ENCODE data around the gene PDLIM7.
"Not testable (repeated sequence)": the region's sequence is repeated elsewhere in the genome, so short reads cannot be mapped to it uniquely, and the experiment has no call there.

Gene PDLIM7, protein sequence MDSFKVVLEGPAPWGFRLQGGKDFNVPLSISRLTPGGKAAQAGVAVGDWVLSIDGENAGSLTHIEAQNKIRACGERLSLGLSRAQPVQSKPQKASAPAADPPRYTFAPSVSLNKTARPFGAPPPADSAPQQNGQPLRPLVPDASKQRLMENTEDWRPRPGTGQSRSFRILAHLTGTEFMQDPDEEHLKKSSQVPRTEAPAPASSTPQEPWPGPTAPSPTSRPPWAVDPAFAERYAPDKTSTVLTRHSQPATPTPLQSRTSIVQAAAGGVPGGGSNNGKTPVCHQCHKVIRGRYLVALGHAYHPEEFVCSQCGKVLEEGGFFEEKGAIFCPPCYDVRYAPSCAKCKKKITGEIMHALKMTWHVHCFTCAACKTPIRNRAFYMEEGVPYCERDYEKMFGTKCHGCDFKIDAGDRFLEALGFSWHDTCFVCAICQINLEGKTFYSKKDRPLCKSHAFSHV

DNA sequence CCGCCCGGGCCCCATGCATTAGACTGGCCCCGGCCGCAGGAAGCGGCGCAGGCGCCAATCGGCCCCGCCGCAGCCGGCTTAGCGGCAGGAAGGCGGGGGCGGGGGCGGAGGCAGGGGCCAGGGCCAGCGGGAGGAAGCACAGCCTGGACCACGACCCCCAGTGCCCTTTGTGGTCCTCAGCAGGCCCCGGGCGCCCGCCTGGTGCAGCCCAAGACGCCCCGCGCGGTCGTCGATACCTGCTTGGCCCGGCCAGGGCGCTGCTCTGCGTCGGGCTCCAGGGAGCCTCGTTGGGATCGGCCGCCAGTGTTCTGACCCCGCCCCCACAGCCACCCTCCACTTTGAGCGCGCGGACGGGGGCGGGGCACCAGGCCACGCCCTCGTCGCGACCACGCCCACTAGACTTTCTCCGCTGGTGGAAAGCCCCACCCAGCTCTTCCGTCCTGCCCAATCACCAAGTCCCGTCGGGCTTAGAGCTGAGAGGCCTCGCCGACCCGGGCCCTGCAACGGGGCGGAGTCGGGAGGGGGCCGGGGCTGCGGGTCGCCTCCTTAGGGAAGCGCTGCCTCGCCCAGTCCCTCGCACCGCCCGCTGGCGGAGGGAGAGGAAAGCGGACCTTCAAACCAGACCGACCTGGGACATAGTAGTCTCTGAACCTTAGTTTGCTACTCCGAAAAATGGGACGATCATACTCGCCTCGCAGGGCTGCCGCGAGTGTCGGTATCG lies at the start of gene PDLIM7:
PDLIM7 (minus strand) TSS at position 313 of the 721 bp plus-strand sequence. CDS start 1,092 bp downstream, outside the sequence.
- DNase-seq, result peak; percentile 96

DNA sequence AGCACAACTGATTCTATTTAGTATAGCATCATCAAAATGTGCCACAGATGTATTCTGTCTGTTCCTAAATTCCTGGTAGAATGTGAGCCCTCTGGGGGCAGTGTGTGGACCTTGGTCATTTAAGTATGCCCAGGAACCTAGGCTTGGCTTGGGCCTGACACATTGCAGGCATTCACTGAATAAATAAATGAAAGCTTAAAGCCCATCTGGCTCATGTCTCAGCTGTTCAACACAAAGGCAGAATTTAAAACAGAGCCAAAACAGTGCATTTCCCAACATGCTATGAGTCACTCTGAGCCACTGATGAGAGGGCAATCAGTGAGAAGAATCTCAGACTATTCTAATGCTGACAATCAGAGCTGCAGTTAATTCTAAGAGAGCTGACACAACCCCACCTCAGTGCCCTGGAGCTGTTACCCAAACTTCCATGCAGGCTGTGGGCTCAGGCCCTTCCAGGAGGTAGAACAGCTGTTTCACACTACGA lies 48.9 kb upstream of the PDLIM7 start:
- no peak for DNase-seq

DNA sequence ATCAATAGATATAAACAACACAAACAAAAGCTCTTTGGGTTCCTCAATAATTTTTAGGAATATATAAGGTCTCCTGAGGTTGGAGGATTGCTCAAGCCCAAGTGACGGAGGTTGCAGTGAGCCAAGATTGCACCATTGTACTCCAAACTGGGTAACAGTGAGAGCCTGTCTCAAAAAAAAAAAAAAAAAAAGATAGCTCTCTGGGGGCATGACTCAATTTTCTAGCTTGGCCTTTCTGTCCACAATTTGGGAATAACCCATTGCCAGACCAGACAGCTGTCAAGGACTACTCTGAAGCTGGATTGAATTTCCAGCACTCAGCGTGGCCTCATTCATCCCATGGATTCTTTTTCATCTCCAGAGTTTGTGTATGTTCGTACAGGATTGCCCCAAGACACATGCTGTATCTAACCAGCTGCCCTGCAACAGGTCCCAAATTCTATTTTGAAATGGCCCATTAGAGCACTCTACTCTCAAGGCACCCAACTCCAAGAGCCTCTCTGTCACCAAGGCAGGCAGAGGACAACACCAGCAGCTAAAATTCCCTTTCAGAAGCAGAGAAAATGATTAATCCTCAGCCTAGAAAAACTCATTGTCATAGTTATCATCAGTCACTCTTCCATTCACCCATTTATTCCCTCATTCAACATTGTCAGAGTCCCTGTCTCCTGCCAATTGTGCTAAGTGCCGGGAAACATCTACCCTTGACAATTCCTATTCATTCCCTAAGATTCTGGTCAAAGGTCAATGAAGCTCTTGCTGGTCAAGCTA lies 48.3 kb upstream of the PDLIM7 start:
- no peak for DNase-seq

DNA sequence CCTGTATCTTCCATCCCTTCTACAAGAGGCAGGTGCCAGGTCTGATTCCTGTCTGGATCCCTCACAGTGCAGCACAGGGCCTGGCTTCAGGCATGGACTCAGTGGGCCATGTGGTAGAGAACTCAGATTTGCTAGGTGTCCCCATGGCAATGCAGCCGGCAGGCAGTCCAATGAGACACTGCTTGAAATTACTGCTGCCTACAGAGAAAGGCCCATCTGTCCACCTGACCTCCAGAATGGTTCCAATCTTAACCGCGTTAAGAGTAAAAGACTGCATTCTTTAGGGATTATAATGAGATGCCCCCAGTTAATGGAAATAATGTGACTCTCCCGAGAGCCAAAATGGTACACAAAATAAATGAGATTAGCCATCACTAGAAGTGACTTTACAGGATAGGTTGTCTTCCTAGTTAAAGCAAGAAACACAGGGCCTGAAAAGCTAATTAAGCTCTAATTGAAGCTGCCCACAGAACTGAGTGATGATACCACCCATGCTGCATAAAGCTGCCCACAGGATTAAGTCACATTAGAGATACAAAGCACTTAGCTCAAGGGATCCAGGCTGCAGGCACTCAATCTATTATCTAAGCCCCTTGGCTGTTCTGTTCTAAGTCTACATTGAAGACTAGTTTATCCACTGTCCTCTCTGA lies 45.5 kb upstream of the PDLIM7 start:
- DNase-seq, result no peak

DNA sequence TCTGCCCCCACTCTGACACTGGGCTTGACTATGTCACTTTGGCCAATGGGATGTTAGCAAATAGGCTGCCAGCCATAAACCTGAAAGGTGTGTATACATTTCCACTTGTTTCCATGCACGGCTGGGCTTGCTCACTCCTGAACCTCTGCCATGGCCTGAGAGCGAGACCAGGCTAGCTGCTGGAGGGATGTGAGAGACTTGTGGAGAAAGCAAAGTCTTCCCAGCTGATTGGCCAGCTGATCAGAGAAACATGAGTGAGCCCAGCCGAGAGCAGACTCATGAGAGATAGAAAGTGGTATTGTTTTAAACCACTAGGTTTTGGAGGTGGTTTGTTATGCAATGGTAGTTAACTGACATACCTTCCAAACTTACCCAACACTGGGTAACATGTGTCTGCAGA lies 43.0 kb upstream of the PDLIM7 start:
- DNase-seq, result no peak

DNA sequence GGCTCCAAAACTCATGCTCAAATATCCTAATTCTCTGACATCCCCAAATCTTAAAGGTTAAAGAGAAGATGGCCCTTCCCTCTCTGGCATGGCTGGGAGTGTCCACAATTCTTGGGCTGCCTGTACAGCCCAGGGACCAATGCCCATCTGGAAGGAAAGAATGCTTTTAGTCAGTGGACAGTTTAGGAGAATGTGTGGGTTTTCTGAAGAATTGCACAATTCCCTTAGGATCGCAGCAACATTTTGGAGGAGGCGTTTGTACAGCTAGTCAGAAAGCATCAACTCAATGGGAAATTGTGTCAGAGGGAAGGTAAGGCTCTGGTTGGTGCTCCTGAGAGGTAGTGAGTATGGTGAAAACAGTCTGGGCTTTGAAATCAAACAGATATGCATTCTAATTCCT lies 42.0 kb upstream of the PDLIM7 start:
- DNase-seq, result no peak

DNA sequence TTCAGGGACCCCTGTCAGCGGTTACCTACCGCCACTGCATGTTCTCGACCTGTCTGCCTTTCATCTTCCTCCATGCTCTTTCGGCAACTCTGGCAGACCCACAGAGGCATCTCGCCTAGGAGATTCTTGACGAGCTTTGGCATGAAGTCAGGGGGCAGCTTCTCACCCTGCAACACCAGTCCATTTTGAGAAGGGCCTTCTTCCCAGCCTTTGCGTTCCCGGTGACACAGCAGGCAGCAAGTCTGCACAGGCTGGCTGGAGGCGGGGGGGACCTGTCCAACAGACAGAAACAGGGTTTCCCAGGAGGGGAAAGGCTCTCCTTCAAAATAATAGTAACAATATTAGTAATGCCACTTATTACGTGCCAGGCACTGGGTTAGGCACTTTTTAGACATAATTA lies 41.5 kb upstream of the PDLIM7 start:
- DNase-seq, result no peak

DNA sequence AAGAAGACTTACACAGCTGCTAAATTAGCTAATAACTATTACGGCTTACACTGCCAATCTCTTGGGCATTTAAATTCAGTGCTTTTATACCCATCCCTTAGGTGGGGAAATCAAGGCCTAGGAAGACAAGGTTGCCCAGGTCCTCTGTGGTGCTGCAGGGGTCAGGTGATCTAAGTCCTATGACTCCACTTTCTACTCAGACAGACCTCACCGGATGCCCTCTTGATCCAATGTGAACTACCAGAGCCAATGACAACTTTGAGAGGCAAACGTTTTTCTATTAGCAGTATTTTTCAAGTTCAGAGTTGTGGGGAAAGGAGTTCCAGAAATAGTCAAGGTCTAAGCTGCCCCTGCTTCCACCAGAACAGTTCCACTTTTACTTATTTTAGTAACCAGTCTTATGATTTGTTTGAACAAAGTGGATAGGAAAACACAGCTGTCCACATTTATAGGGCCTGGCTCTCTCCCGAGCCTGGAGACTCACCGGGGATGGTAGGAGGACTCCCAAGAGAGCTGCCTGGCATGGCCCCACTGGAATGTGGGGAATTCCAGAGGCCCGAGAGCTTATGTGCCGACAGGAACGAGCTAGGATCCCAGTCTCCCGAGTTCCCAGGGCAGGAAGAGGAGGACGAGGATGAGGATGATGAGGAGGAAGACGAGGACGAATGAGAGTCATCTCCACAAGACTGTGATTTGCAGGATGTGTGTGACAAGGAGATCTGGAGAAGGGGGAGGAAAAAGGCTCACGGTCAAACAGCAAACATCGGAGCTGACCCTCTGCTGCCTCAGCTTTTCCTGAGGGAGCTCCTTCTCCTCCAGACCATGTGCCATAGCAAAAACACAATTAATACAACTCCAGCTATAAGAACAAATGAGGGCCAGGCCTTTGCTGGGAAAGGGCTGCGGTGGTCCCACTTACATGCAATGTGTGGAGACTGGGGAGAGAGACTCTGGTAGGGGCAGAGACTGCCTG lies 40.3 kb upstream of the PDLIM7 start:
- no peak for DNase-seq

DNA sequence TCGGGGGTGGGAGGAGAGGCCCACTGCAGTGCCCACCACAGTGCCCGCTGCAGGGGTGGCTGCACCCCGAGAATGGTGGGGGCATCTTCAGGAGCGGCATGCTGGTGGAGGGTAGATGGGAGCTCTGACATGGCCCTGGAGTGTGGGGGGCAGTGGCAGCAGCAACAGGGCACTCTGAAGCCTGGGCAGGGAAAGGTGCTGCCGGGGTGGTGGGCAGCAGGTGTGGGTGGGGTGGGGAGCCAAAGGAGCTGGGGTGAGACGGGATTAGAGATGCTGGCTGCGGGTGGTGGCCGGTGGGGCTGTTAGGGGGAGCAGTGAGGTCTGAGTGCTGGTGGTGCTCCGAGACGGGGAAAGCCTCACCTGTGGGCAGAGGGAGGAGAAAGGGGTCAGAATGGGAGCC lies 39.0 kb upstream of the PDLIM7 start:
- DNase-seq, result no peak

DNA sequence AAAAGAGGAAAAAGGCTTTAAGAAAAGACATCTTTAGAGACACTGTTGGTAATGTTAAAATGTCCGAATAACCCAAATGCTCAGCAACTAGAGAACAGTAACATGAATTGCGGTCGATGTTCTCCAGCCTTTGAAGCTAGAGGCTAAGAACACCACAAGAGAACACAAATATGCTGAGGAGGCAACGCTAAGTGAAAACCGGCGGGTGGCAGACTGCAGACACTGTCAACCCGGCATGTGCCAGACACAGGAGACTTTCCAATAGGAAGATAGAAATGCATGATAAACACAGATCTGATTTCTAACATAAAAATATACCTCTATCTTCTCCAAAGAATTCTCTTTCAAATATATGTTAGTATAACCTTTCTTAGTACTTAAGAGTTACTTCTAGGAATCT lies 37.7 kb upstream of the PDLIM7 start:
- no peak for DNase-seq

DNA sequence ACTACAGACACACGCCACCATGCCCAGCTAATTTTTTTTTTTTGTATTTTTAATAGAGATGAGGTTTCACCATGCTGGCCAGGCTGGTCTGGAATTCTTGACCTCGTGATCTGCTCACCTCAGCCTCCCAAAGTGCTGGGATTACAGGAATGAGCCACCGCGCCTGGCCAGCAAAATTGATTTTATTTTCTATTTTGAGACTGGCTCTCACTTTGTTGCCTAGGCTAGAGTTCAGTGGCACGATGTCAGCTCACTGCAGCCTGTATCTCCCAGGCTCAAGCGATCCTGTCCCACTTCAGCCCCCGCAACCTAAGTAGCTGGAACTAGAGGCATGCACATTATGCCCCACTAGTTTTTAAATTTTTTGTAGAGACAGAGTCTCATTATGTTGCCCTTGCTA lies 37.0 kb upstream of the PDLIM7 start:
- DNase-seq, result not testable (repeated sequence)

DNA sequence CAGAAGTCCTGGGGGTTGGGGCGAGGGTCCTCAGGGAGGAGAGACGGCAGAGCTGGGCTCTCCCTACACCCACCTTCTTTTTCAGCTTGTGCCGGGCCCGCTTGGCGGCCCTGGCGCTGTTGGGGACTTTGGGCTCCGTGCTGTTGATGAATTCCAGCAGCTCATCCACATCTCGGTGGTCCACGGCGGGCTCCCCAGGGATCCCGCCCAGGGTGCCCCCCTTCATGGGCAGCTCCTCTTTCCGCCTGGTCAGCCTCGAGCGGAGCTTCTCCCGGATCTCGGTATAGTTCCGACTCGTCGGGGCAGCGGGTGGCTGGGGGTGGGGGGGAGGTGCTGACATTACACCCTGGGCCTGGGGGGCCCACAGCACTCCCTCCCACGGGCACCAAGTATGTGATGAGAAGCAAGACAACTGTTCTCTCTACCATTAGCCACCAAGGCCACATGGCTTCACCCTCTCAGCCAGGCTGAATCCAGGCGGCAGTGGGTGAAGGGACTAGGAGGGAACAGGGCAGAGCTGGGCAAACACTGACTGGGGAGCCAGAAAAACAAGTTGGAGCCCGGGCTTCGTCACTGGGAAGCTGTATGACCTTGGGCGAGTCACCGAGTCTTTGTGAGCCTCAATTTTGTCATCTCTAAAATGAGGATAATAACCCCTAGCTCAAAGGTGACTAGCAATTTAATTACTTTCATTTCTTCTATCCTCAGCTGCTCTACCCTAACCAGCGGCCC lies 34.0 kb upstream of the PDLIM7 start:
- DNase-seq, result no peak

DNA sequence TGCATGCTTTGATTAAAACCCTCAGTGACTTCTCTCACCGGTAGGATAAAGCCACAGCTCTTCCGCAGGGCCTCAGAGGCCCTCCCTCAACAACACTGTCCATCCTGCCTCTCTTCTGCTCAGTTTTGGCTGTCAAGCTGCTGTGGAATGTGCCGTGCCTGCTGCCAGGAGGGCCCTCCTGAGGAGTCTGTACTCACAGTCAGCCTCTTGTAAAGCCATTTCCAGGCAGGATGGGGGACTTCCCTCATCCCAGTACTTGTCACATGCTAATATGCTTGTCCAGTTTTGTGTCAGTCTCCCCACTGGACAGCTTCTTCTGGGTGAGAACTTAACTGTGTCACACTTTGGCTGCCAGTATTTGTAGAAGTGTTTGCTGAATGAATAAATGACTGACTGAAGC lies 33.2 kb upstream of the PDLIM7 start:
- DNase-seq, result no peak

DNA sequence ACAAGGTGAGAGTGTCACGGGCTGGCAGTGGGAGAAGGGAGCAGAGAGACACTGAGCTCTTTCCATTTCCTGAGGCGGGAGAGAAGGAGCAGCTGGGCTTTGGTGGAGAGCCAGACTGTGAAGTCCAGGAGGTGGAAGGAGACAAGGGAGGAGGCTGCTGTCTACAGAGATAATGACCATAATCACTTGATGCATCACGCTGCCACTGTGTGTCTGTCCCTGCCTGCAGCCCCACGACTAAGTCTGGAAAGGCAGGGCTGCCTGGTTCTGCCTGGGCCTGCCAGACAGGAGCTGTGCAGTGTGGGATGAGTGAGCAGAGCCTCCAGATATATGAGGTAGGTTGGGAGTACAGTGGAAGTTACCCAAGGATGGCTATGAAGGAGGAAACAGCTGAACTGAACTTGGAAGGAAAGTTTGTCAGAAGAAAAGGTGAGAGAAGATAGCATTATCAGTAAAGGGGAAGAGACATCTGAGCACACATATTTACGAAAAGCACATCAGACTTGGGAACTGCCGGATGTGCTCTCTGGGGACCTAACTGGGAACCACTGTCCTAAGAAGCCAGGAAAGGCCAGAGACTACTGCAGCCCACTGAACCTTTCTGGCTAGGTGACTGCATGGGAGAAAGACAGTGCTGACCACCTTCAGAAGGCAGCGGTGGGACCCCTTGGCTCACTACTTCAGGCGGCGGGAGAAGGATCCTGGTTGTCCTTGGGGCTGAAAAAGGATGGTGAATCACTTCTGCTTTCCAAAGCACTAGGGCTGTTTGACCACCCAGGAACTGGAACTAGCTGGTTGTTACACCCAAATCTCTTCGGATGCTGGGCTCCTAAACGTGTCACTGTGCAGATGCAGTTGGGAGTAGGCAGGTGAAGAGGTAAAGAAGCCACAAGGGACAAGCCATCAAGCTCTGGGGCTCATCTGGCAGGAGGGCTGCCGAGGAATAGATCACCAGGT lies 32.1 kb upstream of the PDLIM7 start:
- no peak for DNase-seq

DNA sequence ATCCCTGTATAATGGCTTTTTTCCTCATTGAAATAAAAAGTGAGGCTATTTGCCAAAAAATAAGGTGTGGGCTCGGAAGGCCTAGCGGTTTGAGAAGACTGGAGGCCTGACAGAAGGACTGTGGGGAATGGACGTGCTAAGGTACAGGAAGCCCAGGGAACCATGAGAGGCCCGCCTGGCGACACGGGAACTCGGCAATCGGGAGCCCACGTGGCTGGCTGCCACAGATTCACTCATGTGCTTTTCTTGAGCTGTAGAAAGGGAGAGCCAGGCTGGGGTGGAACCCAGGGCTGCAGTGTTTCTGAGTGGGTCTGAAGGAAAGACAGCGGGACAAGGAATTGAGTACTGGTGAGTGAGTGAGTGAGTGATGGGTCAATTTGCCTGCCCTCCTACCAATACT lies 31.2 kb upstream of the PDLIM7 start:
- no peak for DNase-seq

DNA sequence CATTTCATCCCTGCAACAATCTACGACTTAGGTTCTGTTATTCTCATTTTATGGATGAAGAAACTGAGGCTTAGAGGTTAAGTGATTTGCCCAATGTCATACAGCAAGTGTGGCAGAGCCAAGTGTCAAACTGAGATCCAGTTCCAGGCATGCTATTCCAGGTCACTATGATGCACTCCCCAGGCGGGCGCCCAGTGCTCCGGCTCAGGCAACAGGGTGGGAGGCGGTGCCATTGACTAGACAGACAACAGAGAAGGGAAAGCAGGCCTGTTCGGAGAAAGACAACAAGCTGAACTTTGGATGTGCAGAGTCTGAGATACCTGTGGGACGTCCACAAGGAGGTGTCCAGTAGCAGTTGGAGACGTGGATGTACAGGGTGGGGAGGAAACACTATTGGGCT lies 30.2 kb upstream of the PDLIM7 start:
- DNase-seq, result no peak

DNA sequence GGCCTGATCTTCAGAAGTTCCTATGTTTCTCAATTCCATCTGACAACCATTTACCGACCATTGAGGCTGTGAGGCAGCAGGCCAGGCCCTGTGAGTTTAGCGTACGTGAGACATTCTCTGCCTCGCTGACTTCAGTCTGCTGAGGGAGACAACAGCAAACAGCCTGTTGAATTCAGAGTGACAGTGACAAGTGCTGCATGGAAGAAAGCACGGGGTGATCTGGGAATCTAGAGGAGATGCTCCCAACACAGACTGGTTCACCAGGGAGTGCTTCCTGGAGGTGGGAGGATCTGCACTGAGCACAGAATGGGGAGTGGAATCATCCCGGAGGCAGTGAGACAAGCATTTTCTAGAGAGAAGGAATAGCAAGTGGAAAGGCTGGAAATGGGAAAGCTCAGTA lies 29.4 kb upstream of the PDLIM7 start:
- no peak for DNase-seq

DNA sequence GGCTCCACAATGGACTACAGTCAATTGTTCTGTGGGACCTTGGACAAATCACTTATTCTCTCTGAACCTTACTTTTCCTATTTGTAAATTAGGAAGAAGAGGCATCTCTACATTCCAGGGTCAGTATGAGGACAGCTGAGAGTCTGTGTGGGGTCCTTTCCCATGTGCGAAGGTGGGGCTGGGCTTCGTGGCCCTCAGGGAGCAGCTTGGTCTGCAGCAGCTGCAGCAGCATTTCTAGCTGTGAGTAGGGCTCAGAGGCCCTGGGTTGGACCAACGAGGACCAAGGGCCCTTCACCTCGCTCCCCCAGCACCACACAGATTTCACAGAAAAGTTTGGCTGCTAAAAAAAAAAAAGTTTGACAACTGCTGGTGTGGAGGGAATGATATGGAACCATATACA lies 28.8 kb upstream of the PDLIM7 start:
- no peak for DNase-seq

DNA sequence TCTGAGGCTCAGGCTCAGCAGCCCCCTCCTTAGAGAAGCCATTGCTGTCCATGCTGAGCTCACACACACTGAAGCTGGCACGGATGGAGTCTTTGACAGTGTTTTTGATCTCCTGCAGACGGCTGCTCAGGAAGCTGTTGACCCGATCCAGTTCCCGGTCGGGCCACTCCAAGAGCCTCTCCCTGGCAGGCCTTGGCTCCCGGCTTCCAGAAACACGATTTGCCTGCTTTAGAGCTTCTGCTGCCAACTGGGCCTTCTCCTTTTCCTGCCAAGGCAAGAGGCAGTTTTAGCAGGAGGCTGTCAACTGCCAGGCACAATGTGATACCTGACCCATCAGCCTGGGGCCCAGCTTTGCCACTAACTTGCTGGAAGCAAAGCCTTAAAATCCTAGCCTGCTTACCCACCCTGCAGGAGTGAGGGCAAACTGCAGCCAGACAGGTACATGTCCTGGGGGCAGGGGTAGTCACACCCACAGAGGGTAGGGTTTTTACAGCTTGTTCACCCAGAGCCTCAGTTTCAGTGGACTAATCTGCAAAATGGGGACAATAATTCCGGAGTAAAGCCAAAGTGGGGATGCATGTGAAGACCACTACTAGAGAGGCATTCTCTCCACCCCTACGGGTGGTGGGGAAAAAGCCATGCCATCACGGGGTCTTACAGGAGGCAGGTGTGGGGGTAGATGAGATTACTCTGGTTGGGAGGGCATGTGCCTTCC lies 27.7 kb upstream of the PDLIM7 start:
- no peak for DNase-seq
